HG03159 (cell line): ENCODE data around the gene PHACTR1.
"Not testable (repeated sequence)": the region's sequence is repeated elsewhere in the genome, so short reads cannot be mapped to it uniquely, and the experiment has no call there.

Source experiments
- ATAC-seq: cut with Tn5 transposase; IDR thresholded peaks from one replicate; pipeline ENCODE4 v1.9.1; 2021; ENCODE audit warnings: mild to moderate bottlenecking, moderate library complexity; ENCODE audit not compliant: unreplicated experiment

Gene PHACTR1

DNA sequence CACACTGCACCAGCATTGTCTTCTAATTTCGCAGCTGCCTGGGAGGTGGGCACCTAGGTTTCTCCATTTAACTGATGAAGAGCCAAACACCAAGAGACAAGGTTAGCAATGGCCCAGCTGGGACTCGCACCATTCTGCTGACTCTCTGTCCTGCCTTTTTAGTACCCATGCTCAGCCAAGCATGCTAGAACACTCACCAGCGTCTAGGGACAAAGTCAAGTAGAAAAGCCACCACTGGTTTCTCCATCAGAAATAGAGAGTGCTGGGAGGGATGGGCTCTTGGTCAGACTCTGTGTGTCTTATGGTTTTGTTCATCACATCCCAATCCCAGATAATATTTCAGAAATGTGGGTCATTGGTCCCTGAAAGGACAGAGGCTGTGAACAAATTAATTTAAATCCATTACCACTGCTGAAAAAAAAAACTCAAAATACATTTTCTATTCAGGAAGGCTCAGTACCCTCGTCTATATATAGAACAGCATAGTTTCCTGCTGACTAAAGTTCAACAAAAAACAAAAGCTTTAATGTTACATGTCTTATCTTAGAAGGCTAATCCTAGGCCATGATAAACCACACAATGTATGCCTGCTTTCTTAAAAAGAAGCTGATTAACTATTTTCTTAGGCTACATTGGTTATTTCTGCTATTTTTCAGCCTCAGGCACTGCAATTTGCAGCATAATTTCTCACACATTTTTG is 500.8 kb downstream of the PHACTR1 start:
- no peak for ATAC-seq

DNA sequence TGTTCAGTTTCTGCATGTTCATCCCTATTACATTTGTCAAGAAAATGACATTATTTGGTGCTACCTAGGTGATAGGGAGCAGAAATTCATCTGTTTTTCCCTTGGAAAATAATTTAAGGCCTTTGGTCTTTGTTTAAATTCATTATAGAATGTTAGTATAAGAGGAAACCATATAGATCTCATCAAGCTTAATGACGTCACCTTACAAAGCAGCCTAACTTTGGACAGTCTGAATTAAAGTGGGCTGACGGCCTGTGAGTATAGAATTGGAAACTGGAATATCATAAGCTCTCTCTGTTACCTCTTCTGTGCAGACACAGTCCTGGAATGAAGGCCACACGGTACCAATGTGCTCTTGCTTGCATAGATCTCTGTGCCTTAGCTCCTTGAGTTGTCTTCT is 503.7 kb downstream of the PHACTR1 start:
- no peak for ATAC-seq

DNA sequence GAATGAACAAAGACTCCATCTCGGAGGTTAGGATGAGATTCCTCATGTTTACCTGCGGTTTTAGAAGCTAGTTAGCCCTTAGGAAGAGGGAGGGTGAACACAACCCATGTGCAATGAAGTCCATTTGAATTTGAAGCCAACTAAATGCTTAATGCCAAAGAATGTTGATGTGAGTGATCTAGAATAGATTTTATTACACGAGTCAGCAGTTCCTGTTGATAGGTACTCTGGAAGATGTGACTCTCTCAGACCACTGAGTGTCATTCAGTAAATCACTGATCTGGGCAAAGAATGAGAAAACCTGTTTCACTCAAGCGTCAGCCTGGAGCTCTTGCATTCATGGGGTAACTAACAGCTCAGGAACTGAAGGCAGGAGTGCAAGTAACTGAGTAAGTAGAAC is 505.5 kb downstream of the PHACTR1 start:
- no peak for ATAC-seq

DNA sequence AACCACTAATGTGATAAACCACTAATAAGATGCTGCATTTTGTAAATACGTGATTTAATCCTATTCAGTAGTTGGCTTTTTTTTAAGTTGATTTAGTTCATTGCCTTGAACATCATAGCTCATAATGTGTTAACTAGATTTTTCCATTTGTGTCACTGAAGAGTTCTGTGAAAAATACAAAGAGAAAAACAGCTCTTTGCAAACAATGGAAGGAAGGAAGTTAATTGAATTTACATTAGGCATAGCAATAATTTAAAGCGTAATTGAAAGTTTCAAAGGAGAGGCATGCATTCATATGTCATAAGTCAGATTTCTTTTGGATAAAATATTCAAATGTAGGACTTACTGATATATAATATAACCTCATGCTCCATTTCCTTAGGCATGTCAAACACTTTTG is 509.5 kb downstream of the PHACTR1 start:
- no peak for ATAC-seq

DNA sequence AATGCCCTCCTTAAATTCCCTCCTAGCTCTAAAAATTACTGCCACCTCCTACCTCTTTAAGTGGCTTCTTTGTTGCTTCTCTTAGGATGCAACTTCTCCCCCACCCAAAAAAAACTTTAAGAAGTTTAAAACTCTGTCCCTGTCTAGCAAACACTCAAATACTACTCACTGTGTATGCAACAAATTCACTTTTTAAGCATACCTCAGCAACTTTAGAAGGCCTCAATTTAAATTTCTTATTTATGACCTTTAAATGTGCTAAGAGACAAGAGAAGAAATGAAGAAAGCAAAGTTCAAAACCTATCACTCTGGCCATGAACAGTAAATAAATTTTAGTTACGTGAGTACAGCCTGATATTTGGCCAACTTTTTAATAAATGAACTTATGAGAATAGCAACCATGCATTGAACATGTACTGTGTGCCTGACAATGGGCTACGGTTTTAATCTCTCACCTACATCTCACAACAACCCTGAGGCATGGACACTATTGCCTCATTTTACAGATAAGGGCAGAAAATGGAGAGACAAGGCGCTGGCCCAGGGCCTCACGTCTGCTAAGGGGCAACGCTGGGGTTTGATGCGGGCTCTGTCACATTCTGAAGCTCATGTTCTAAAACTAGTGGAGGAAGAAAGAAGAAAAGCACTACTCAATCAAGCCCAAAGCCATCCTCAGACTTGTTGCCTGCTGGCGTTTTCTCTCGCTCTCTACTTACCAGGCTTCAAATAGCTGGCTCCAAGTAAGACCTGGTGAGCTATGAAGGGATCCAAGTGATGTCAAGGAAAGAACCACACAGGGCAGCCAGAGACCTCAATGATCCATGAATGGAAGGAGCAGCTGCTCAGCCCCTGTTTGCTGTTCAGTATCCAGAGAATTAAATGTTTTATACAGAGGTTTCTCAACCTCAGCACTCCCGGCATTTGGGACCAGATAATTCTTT is 512.0 kb downstream of the PHACTR1 start:
- no peak for ATAC-seq

DNA sequence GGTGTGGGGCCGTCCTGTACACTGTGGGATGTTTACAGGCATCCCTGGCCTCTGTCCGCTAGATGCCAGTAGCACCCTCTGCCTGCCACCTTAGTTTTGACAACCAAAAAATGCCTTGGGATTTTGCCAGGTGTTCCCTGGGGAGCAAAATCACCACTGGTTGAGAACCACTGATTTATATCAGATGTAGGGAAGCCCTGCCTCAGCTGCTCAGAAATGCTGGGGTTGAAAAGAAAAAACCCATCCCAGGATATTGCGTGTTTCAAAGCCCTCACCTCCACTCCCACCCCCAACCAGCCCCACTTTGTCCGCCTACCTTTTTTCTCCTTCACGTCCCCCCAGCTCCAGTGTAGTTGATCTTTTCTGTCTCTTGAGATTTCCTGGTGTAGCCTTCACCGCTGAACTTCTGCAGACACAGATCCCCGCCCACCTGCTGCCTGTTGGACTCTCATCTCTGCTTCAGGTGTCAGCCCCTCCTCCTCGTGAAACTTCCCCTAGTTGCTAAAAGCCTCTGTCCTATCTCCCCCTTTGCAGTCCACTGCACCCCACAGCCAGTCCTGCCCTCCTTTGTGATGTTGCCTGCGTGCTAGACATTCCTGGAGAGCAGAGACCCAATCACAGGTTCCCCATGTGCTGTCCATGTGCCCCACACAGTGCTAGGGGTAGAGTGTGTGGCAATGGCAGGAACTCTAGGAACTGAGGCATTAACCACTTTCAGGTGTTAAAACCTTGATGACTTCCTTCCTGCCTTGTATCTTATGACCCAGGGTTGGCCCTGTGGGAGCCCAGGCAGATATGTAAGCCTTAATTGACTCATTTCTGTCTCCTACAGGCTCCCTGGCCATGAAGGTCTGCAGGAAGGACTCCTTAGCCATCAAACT is 512.9 kb downstream of the PHACTR1 start:
- peak; percentile 91 for ATAC-seq

DNA sequence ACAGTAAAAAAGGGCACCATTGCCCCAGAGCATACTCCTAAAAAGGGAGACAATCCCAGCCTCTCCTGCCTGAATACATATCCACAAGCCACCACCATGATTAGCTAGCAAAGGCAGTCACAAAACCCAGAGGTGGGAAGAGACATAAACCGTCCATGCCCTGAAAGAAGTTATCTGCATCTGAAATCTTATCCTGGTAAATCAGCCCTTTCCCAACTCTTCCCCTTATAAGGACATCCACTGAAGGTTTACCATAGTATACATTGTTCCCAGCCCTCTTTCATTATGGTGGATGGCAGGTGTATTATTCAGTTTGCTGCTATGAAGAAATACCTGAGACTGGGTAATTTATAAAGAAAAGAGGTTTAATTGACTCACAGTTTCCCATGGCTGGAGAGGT is 516.5 kb downstream of the PHACTR1 start:
- ATAC-seq: no peak

DNA sequence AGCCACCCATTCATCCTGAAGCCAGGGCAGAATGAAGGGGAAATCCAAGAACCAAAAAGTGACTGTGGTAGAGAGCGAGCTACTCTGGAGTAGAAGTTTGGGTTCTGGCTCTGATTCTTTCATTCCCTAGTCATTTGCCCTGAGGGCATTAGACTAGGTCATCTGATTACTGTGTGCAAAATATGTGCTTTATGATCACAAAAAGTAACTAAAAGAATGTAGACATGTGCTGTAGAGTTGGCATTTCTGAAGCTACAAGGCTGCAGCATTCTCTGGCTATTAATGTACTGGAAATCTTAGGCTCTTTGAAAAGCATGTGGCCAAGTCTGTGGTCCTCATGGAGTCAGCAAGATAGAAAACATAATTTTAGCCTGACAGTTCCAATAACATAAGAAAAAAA is 517.6 kb downstream of the PHACTR1 start:
- ATAC-seq: no peak

DNA sequence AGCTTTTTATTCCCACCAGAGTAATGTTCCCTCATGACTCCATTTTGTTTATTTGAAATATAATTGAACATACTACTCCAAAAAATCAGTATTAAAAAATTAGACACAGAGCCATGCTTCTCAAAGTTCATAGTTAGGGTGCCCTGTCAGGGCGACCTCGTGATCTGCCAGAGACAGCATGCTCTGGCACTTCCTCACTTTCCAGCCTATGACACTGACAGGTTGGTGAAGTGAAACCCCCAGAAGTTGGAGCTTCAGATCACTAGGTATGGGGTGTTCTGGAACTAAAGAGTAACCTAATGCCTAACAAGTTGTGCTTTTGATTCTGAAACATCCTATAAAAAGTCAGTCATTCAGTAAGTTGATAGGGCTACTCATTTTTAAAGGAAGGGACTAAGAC is 518.8 kb downstream of the PHACTR1 start:
- no peak for ATAC-seq

DNA sequence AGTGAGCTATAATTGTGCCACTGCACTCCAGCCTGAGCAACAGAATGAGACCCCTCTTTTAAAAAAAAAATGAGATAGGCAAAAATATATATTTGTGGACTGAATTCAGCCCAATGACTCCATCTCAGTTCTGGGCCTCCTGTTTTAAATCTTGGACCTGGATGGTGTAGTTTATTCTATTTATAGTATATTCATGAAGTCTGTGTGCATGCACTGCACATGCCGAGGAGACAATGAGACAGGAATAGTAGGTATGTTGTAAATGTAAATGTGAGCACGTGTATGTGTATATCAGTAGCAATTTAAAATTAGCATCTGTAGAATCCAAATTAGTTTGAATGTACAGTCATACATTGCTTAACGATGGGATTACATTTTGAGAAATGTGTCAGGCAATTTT is 520.8 kb downstream of the PHACTR1 start:
- ATAC-seq: no peak

DNA sequence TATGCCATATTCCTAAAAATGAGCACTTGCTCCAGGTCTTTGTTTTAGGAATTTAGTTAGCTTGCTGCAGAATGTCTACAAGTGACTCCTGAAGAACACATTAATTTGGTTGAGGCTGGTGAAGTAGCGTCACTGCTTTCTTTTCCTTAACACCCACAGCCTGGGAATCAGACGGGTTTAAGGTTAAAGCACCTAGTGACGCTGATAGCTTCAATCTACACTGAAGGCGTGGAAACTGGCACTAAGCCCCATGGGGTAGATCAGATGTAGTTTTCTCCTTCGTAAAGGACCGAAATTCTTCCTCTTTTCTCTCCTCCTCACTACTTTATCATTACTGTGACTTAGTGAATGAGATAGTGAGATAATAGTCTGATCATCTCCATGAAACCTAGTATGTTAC is 521.5 kb downstream of the PHACTR1 start:
- ATAC-seq: no peak

DNA sequence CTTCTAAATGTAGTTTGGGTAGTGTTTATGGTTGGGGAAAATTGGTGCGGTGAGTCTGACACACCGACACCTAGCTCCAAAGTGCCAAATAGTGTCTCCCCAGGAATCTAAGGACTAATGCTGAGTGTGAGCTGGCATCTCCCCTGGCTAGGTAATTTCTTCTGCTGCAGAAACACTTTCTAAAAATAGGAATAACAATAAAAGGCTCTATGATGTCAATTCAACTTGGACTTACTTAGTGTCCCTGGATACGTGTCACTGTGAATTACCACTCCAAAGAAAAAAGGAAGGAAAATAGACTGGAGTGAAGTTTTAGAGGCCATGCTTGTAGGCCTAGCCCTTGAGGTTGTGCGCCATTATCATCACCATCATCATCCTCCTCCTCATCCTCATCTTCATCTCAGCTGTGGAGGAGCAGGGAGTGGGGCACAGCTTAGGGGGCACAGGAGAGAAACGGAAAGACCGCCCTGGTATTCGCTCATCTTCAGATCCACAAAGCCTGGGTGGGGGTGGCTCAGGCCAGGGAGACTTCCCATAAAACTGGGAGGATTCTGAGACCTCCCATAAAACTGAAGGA is 522.2 kb downstream of the PHACTR1 start:
- ATAC-seq: no peak

DNA sequence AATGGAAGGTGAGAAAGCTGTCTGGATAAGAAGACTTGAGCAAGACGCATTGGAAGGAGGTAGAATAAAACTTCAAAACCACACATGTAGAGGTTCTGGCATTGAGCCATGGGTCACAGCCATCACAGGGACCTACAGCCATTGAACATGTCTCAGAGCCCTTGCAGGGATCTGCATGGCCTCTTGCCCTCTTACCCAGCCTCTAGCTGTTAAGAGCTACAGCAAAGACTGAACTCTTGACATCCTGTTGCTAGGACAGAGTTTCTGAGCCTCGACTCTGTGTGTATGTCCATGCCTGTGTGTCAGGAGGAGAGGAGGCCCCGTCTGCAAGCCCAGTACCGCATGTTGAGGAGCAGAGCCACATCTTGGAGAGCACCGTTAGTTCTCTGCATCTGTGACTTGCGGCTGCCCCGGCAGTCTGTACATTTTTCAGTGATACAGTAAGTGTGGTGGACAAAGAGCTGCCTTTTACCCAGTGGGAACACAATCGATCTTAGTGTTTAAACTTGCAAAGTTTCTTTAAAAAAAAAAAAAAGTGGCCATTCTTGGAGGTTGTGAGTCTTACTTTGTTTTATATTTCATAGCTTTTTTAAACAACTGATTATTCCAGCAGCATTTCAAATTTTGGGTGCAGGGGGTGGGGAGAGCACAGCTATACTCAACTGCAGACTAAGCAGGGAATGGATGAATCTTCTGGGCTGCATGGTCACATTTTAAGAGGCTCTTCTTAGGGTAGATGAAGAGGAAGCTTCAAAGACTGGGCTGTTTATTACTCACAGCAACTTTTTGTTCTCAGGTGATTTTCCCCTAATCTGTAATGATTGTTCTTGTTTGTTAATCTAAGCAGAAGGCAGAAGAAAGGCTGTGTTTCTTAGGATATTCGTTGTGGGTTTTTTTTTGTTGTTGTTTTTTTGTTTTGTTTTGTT is 523.2 kb downstream of the PHACTR1 start:
- no peak for ATAC-seq

DNA sequence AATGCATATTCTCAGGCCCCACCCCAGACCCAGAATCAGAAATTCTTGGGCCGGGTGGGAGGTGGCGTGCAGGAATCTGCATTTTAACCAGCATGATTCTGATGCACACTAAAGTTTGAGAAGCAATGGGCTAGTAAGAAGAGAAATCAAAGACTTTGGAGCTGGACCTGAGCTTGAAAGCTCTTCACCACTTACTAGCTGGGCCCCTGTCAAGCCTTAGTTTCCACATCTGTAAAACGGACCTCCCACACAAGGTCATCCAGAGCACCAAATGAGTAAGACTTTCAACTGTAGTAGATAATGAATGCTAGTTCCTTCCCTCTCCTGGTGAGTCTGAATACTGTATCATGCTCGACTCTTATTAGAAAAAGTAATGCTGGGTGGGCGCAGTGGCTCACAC is 524.8 kb downstream of the PHACTR1 start:
- no peak for ATAC-seq

DNA sequence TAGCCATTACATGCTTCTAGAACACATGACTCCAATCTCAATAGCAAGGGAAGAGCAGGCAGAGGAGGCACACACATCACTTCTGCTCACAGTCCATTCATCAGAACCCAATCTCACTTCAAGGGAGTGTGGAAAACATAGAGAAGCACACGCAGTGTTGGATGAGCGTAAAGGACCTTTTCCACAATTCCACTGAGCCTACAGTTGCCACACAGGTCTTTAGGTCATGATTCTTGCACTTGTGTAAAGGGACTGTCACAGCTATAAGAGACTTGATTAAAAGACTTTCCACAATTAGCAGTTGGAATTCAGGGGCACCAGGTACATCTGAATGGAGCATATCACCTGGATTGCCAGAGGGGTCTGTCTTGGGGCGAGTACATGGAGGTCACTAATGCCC is 525.6 kb downstream of the PHACTR1 start:
- ATAC-seq: no peak

DNA sequence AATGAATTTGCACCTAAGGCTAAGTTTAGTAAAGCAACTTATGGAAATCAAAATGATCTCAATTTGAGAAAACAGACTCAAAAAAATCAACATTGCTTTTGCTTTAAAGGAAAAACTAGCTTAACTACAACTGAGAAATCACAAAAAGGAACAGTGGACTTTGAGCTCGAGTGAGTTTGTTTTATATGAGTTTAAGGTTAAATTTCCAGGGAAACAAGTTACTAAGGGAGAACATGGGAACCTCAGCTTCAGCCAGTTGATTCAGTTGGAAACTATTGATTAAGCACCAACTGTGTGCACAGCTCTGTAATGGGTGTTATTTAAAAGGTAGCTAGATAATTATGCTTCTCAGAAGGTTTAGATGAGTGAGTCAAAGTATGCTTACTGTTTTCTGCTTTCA is 526.0 kb downstream of the PHACTR1 start:
- ATAC-seq: no peak

DNA sequence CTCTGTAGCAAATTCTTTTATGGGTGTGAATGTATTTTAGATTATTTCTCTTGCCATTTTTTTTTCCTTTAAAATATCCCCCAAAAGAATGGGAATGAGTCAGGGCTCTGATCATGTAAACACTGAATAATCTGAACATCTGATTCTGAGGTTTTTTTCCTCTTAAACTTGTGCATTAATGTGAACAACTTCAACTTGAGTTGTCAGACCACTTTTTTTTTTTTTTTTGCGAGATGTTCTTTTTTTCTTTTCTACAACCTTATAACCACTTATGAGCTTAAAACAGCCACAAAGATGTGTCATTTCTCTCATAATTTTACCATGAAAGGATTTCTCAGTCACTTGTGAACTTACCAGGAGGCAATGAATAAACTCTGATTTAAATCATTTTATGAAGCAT is 526.5 kb downstream of the PHACTR1 start:
- ATAC-seq: no peak

DNA sequence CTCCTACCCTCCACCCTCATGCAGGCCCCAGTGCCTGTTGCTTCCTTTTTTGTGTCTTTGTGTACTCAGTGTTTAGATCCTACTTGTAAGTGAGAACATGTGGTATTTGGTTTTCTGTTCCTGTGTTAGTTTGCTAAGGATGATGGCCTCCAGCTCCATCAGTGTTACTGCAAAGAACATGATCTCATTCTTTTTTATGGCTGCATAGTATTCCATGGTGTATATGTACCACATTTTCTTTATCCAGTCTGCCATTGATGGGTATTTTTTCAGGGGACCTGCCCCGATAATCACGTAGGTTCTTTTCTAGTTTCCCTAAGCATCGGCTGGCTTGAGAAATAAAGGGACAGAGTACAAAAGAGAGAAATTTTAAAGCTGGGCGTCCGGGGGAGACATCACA is 527.2 kb downstream of the PHACTR1 start:
- not testable (repeated sequence) for ATAC-seq

DNA sequence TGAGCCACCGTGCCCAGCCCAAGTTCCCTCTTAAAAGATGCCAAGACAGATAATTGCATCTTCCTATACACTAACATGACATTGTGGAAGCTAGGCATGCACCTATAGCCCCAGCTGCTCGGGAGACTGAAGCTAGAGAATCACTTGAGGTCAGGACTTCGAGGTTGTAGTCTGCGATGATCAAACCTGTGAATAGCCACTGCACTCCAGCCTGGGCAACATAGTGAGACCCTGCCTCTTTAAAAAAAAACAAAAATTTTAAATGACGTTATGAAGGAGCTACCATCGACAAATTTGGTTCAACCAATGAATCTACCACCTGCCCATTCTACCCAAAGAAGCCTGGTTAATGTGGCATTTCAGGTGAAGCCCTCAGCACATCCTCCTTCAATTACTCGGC is 531.1 kb downstream of the PHACTR1 start:
- ATAC-seq: no peak

DNA sequence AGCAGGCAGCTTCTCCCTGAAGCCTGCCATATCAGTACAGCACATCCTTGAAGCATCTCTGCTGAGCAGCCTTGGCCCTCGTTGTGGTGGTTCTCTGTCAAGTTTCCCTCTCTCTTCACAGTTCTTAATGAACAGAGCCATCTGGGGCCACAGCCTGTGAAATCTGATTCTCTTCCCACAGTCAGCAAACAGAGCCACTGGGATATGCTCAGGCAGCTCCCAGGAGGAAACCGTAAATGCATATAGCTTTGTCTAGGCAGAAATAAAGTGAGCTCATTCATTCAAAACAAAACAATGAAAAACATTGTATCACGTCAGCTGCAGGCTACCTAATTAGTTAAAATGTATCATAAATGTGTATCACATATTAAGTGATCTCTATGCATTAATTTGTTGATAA is 531.5 kb downstream of the PHACTR1 start:
- ATAC-seq: no peak
